OCI-LY1 (cell line): ENCODE results near the gene TSHZ3.

Source experiments
- H2AFZ ChIP-seq: fragments of 200-600 bp; sonication (generic), shearing (Covaris generic); 2 replicates; pipeline ENCODE4 v1.6.0; 2014; ENCODE audit warnings: antibody characterized with exemption, mild to moderate bottlenecking, low read length
- H3F3A ChIP-seq: fragments of 200-600 bp; sonication (generic), shearing (Covaris generic); 2 replicates; pipeline ENCODE4 v1.6.0; 2014; ENCODE audit warnings: mild to moderate bottlenecking, antibody characterized with exemption, low read length, moderate library complexity; ENCODE audit not compliant: insufficient read depth
- H3K27ac ChIP-seq: fragments of 200-600 bp; sonication (generic); 2 replicates; pipeline ENCODE4 v1.5.1; 2014; ENCODE audit warnings: low read length, mixed run types, mild to moderate bottlenecking, low read depth; ENCODE audit not compliant: poor library complexity, severe bottlenecking
- H3K27me3 ChIP-seq: fragments of 200-600 bp; sonication (generic); 2 replicates; pipeline ENCODE4 v1.6.0; 2014; ENCODE audit warnings: antibody characterized with exemption, mild to moderate bottlenecking, low read length, moderate library complexity; ENCODE audit not compliant: insufficient read depth
- H3K36me3 ChIP-seq: fragments of 200-600 bp; sonication (generic); 2 replicates; pipeline ENCODE4 v1.6.1; 2014; ENCODE audit warnings: mild to moderate bottlenecking, antibody characterized with exemption, low read length, moderate library complexity, mixed read lengths; ENCODE audit not compliant: insufficient read depth
- H3K4me1 ChIP-seq: fragments of 200-600 bp; sonication (generic); 2 replicates; pipeline ENCODE4 v1.5.1; 2014; ENCODE audit warnings: mild to moderate bottlenecking, low read length, moderate library complexity; ENCODE audit not compliant: insufficient read depth, severe bottlenecking
- H3K4me2 ChIP-seq: fragments of 200-600 bp; sonication (generic), shearing (Covaris generic); 2 replicates; pipeline ENCODE4 v1.6.1; 2014; ENCODE audit warnings: low read length
- H3K4me3 ChIP-seq: fragments of 200-600 bp; sonication (generic); 2 replicates; pipeline ENCODE4 v1.5.1; 2014; ENCODE audit warnings: low read length, low read depth, mild to moderate bottlenecking, mixed read lengths; ENCODE audit not compliant: poor library complexity, severe bottlenecking
- H3K79me2 ChIP-seq: fragments of 200-600 bp; shearing (Covaris generic); 2 replicates; pipeline ENCODE4 v1.6.1; 2016; ENCODE audit warnings: mixed run types, low read length, mixed read lengths; ENCODE audit not compliant: insufficient read depth
- H3K9ac ChIP-seq: fragments of 200-600 bp; sonication (generic), shearing (Covaris generic); 2 replicates; pipeline ENCODE4 v1.6.1; 2014; ENCODE audit warnings: mild to moderate bottlenecking, low read length, mixed read lengths
- H3K9me2 ChIP-seq: fragments of 200-600 bp; sonication (generic), shearing (Covaris generic); 2 replicates; pipeline ENCODE4 v1.6.1; 2014; ENCODE audit warnings: low read depth, mild to moderate bottlenecking, low read length, mixed read lengths
- H3K9me3 ChIP-seq: fragments of 200-600 bp; shearing (Covaris generic); 2 replicates; pipeline ENCODE4 v1.6.1; 2014; ENCODE audit warnings: low read length, mixed read lengths
- H4K20me1 ChIP-seq: fragments of 200-600 bp; sonication (generic), shearing (Covaris generic); 2 replicates; pipeline ENCODE4 v1.6.0; 2016; ENCODE audit warnings: mild to moderate bottlenecking, low read length; ENCODE audit not compliant: insufficient read depth
- EZH2 ChIP-seq: fragments of 200-600 bp; sonication (generic), shearing (Covaris generic); IDR thresholded peaks from 2 replicates; pipeline ENCODE4 v1.8.0; 2017; ENCODE audit warnings: borderline replicate concordance, mixed run types, mild to moderate bottlenecking, antibody characterized with exemption, low read length, moderate library complexity, mixed read lengths
- TF ChIP-seq, protein P1 (sequence below): fragments of 200-600 bp; sonication (generic), shearing (Covaris generic); IDR thresholded peaks from 2 replicates; pipeline ENCODE4 v1.5.1; 2017; ENCODE audit warnings: mild to moderate bottlenecking, antibody characterized with exemption, low read length, moderate library complexity, mixed read lengths

The TSHZ3 gene

DNA sequence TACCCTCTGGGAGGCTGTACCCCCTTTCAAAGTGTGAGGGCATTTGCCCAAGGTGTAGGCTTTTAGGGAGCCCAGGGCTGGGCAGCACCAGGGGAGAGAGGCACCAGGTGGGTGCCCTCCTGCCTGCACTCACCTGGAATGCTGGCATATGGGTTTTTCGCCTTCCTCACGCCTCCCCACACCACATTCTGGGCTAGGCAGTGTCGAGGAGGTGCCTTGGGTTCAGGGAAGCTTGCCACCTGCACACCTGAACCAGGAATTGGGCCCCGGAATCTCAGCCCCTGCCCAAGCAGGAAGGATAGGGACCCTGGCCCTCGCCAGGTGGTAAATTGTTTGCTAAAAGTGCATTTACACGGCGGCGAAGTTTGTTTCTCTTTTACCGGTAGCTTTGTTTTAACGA is 5.1 kb upstream of the TSHZ3 start:
- Histone ChIP-seq H3F3A (no peaks in the 10 kb centered on the region), H4K20me1 (no peaks in the 10 kb centered on the region), H3K4me1 (no peaks in the 10 kb centered on the region), H3K27ac (no peak overlapping the region), H3K79me2 (no peaks in the 10 kb centered on the region), H3K9ac (no peak overlapping the region), H3K4me2 (no peak overlapping the region), H3K36me3 (no peaks in the 10 kb centered on the region), H3K4me3 (no peak overlapping the region), H2AFZ (no peak overlapping the region), H3K27me3 (no peaks in the 10 kb centered on the region), H3K9me2 (no peaks in the 10 kb centered on the region), H3K9me3 (no peaks in the 10 kb centered on the region)
- TF ChIP-seq, protein P1, sequence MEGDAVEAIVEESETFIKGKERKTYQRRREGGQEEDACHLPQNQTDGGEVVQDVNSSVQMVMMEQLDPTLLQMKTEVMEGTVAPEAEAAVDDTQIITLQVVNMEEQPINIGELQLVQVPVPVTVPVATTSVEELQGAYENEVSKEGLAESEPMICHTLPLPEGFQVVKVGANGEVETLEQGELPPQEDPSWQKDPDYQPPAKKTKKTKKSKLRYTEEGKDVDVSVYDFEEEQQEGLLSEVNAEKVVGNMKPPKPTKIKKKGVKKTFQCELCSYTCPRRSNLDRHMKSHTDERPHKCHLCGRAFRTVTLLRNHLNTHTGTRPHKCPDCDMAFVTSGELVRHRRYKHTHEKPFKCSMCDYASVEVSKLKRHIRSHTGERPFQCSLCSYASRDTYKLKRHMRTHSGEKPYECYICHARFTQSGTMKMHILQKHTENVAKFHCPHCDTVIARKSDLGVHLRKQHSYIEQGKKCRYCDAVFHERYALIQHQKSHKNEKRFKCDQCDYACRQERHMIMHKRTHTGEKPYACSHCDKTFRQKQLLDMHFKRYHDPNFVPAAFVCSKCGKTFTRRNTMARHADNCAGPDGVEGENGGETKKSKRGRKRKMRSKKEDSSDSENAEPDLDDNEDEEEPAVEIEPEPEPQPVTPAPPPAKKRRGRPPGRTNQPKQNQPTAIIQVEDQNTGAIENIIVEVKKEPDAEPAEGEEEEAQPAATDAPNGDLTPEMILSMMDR, result no peak
- no peak for TF ChIP-seq EZH2

DNA sequence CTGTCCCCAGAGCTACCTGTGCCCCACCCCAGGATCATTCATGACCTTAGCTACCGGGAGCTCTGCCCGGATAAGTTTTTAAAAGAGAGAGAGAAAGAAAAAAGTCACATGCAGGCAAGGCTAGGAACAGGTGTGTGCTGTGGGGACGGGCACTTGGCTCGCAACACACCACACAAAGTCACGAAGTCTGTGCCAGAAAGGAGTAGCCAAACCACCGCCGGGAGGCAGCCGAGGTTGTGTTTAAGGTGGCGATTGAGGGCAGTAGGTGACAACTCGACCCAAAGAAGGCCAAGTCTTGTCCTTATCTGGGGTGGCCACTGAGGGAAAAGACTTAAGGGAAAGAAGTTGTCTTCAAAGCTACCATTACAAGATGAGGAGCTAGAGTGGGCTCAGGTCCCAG is 4.6 kb upstream of the TSHZ3 start:
- H3K9me2 ChIP-seq, result no peaks in the 10 kb centered on the region
- H3K79me2 ChIP-seq, result no peaks in the 10 kb centered on the region
- no peaks in the 10 kb centered on the region for H3F3A ChIP-seq
- H3K27ac ChIP-seq, result no peak overlapping the region
- TF ChIP-seq, protein P1, result no peak
- no peak for TF ChIP-seq EZH2
- no peak overlapping the region for H3K4me2 ChIP-seq
- H3K9ac ChIP-seq, result no peak overlapping the region
- H4K20me1 ChIP-seq, result no peaks in the 10 kb centered on the region
- H3K4me3 ChIP-seq, result no peak overlapping the region
- no peaks in the 10 kb centered on the region for H3K27me3 ChIP-seq
- no peaks in the 10 kb centered on the region for H3K4me1 ChIP-seq
- no peak overlapping the region for H2AFZ ChIP-seq
- H3K9me3 ChIP-seq, result no peaks in the 10 kb centered on the region
- no peaks in the 10 kb centered on the region for H3K36me3 ChIP-seq

DNA sequence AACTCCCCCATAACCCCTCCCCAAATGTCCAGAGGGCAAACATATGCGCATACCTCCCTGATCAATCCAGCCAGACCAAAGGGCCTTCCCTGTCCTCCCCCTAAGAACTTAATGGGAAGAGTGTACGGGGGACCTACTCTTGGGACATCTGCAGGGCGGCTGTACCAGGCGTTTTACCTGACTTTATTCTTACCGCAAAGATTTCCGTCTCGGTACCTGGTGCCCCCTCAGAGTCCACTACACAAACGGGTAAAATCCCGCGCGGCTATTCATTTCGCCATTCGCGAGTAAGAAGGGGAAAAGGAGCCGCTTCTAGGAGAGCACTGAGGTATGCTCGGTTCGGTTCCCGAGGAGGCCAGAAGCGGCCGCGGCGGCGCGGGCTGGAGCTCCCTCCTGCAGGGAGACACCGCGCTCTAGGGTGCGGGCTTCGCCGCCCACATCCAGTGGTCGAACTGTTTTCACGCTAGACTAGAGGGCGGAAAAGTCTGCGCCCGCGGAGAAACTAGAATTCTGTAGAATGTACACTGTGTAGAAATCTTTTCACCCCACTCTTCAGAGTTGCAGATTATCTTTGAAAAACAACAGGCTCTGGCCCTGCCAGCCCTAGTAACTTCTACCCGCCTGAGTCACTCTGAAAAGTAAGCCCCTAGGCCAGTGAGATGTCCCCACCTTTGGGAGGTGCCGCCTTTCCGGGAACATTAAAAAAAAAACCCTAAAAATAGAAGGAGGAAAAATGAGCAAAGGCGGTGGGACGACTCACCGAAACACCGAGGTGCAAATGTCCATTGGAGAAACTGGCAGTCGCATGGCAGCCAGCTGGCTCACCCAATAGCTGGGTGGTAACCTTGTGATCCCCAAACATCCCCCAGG is 3.8 kb upstream of the TSHZ3 start:
- Histone ChIP-seq H3K27ac (no peak overlapping the region), H3F3A (no peaks in the 10 kb centered on the region), H2AFZ (no peak overlapping the region), H3K4me2 (no peak overlapping the region), H3K9me2 (no peaks in the 10 kb centered on the region), H3K36me3 (no peaks in the 10 kb centered on the region), H3K9ac (no peak overlapping the region), H4K20me1 (no peaks in the 10 kb centered on the region), H3K9me3 (no peaks in the 10 kb centered on the region), H3K27me3 (no peaks in the 10 kb centered on the region), H3K4me1 (no peaks in the 10 kb centered on the region), H3K4me3 (no peak overlapping the region), H3K79me2 (no peaks in the 10 kb centered on the region)
- no peak for TF ChIP-seq EZH2
- TF ChIP-seq, protein P1, result no peak
